ENCODE measurements around the gene PARD3B. TPM values are rescaled to one million over a fixed set of nuclear protein-coding genes. Genes with fewer than 3 reads are reported as not detected.
A peak's percentile ranks its signal among the peaks of the same experiment; 100 is the strongest.

Gene PARD3B
- total RNA-seq, 1 experiment from 2014 or later, result 6.4 TPM

GRCh38 chr2:205199165-205199850, 654.0 kb downstream of the PARD3B start:
- H3K23me2 ChIP-seq (ENCODE audit: insufficient read length, low read depth, low read length, poor library complexity, severe bottlenecking), result no peaks in the 10 kb centered on the region
- WGBS (ENCODE audit: extremely low coverage, insufficient read length, low lambda C conversion rate), result no CpG with 5 or more reads among the region's 6 CpGs
- H2BK20ac ChIP-seq (ENCODE audit: low read depth, low read length, poor library complexity, severe bottlenecking), result no peak overlapping the region

More at GRCh38 chr2:205199165-205199850, 654.0 kb downstream of the PARD3B start:
- Histone ChIP-seq H3K18ac (ENCODE audit: insufficient read length, low read depth, low read length) (no peak overlapping the region), H2BK15ac (ENCODE audit: low read depth, low read length) (no peak overlapping the region), H3K14ac (ENCODE audit: insufficient read depth, low read length) (no peak overlapping the region), H3K56ac (ENCODE audit: insufficient read length, low read depth, low read length) (no peak overlapping the region), H2AFZ (ENCODE audit: low read length) (no peak overlapping the region), H3K79me2 (ENCODE audit: insufficient read depth, low read length) (no peaks in the 10 kb centered on the region), H2BK120ac (ENCODE audit: low read depth, low read length, poor library complexity, severe bottlenecking) (no peak overlapping the region), H3K79me1 (ENCODE audit: insufficient read depth, low read depth, low read length, poor library complexity, severe bottlenecking) (no peaks in the 10 kb centered on the region), H4K8ac (replicated peaks; ENCODE audit: insufficient read length, low read depth, low read length) (no peak overlapping the region), H3K4ac (ENCODE audit: low read depth, low read length) (no peak overlapping the region), H2AK5ac (ENCODE audit: insufficient read length, low read length) (no peak overlapping the region), H3K9ac (ENCODE audit: extremely low read depth, insufficient read length, low read length) (no peak overlapping the region), H4K5ac (ENCODE audit: insufficient read length, low read depth, low read length) (no peak overlapping the region), H2BK5ac (ENCODE audit: insufficient read length, low read length) (no peak overlapping the region), H3K27me3 (ENCODE audit: insufficient read depth, low read length) (no peaks in the 10 kb centered on the region), H3K23ac (ENCODE audit: insufficient read length, low read depth, low read length) (no peak overlapping the region), H3K9me3 (ENCODE audit: control insufficient read depth, low read depth, low read length) (no peaks in the 10 kb centered on the region), H3T11ph (ENCODE audit: low read length) (no peak overlapping the region), H3K4me2 (ENCODE audit: insufficient read depth, insufficient read length, low read length) (no peak overlapping the region), H2BK12ac (ENCODE audit: insufficient read length, low read depth, low read length) (no peak overlapping the region), H3K27ac (ENCODE audit: insufficient read length, low read depth, low read length) (no peak overlapping the region), H4K91ac (ENCODE audit: insufficient read length, low read depth, low read length) (no peak overlapping the region), H4K20me1 (ENCODE audit: control insufficient read depth, insufficient read depth, insufficient read length) (no peaks in the 10 kb centered on the region), H3K4me1 (ENCODE audit: insufficient read depth, low read length) (peaks cover 3% of the 10 kb centered on the region; the same call in 1 of the 2 replicates)
- H3K4me1 Mint-ChIP-seq, result peaks cover 32% of the 10 kb centered on the region in 2 experiments
- peaks cover 0 to 1% (median 0%) of the 10 kb centered on the region in 3 experiments; a peak in 1 of 7 replicates for H3K36me3 Mint-ChIP-seq (ENCODE audit: insufficient read depth in 1 of 3, low read depth in 3 of 3)
- peak overlapping the region; percentile 54 to 68 (median 62) for H3K27ac Mint-ChIP-seq
- H3K27me3 Mint-ChIP-seq (ENCODE audit: low read depth), result no peaks in the 10 kb centered on the region
- no peak overlapping the region for H3K4me3 Mint-ChIP-seq
- TF ChIP-seq CTCF (conservative IDR thresholded peaks at IDR 0.05), result no peak
- no peak for DNase-seq
- H3K9me3 Mint-ChIP-seq, result peaks cover 5% of the 10 kb centered on the region in 2 experiments; a peak in 4 of 5 replicates

Data from H9 (cell line).